SIG-M5 treated with dmso at 0.1 percent for 504 hours (cell line): Measurements from ENCODE around the gene SATB2.

ENCODE experiments used
- DNase-seq: peaks from one replicate; lab custom pipeline; 2025; ENCODE audit not compliant: unreplicated experiment; lab: John Stamatoyannopoulos, UW

The SATB2 gene

GRCh38 chr2:199452260-199452990 is 5.3 kb downstream of the SATB2 start:
- DNase-seq, result no peak

GRCh38 chr2:199449956-199450355 is 7.8 kb downstream of the SATB2 start:
- DNase-seq, result no peak

- no peak for DNase-seq
Measured at GRCh38 chr2:199449455-199449854, 8.3 kb downstream of the SATB2 start.

- DNase-seq, result no peak
Measured at GRCh38 chr2:199446996-199447576, 10.7 kb downstream of the SATB2 start.

GRCh38 chr2:199444749-199445148 is 13.0 kb downstream of the SATB2 start:
- no peak for DNase-seq

- no peak for DNase-seq
Measured at GRCh38 chr2:199443589-199444130, 14.1 kb downstream of the SATB2 start.

- DNase-seq, result no peak
Measured at GRCh38 chr2:199442173-199442572, 15.6 kb downstream of the SATB2 start.

- DNase-seq, result no peak
Measured at GRCh38 chr2:199441759-199442158, 16.0 kb downstream of the SATB2 start.

GRCh38 chr2:199440118-199440517 is 17.6 kb downstream of the SATB2 start:
- no peak for DNase-seq

GRCh38 chr2:199439542-199439941 is 18.2 kb downstream of the SATB2 start:
- no peak for DNase-seq

- no peak for DNase-seq
Measured at GRCh38 chr2:199439066-199439465, 18.7 kb downstream of the SATB2 start.

- DNase-seq, result no peak
Measured at GRCh38 chr2:199434555-199434954, 23.2 kb downstream of the SATB2 start.

GRCh38 chr2:199433204-199433832 is 24.4 kb downstream of the SATB2 start:
- no peak for DNase-seq

GRCh38 chr2:199431746-199432213 is 26.0 kb downstream of the SATB2 start:
- DNase-seq, result no peak

GRCh38 chr2:199430214-199430613 is 27.5 kb downstream of the SATB2 start:
- no peak for DNase-seq

- no peak for DNase-seq
Measured at GRCh38 chr2:199428291-199428690, 29.4 kb downstream of the SATB2 start.

- DNase-seq, result no peak
Measured at GRCh38 chr2:199424160-199424559, 33.6 kb downstream of the SATB2 start.

GRCh38 chr2:199419428-199419827 is 38.3 kb downstream of the SATB2 start:
- DNase-seq, result no peak

- DNase-seq, result no peak
Measured at GRCh38 chr2:199414465-199414864, 43.3 kb downstream of the SATB2 start.

- DNase-seq, result no peak
Measured at GRCh38 chr2:199414001-199414400, 43.7 kb downstream of the SATB2 start.

GRCh38 chr2:199409759-199410529 is 47.8 kb downstream of the SATB2 start:
- DNase-seq, result no peak
